ENCODE results near the gene CCSER2.
"Not testable (repeated sequence)": the region's sequence is repeated elsewhere in the genome, so short reads cannot be mapped to it uniquely, and the experiment has no call there.

The CCSER2 gene

GRCh38 chr10:84328418-84329195 is at the start of gene CCSER2:
CCSER2 (plus strand) TSS chr10:84328589; CDS start chr10:84371053, 42,464 bp downstream.
- DNase-seq = peak; percentile 99

- not testable (repeated sequence) for DNase-seq
Observed at GRCh38 chr10:84279876-84280475, 48.4 kb upstream of the CCSER2 start.

- no peak for DNase-seq
Observed at GRCh38 chr10:84286695-84287094, 41.7 kb upstream of the CCSER2 start.

- DNase-seq = no peak
Observed at GRCh38 chr10:84288151-84288550, 40.2 kb upstream of the CCSER2 start.

- DNase-seq = no peak
Observed at GRCh38 chr10:84289521-84290200, 38.7 kb upstream of the CCSER2 start.

- no peak for DNase-seq
Observed at GRCh38 chr10:84290235-84290634, 38.2 kb upstream of the CCSER2 start.

GRCh38 chr10:84291384-84291783 is 37.0 kb upstream of the CCSER2 start:
- DNase-seq = no peak

- DNase-seq = no peak
Observed at GRCh38 chr10:84292502-84292901, 35.9 kb upstream of the CCSER2 start.

- DNase-seq = no peak
Observed at GRCh38 chr10:84293171-84293570, 35.2 kb upstream of the CCSER2 start.

GRCh38 chr10:84293574-84294016 is 34.8 kb upstream of the CCSER2 start:
- DNase-seq = no peak

GRCh38 chr10:84294766-84295447 is 33.5 kb upstream of the CCSER2 start:
- DNase-seq = no peak

GRCh38 chr10:84296091-84296981 is 32.1 kb upstream of the CCSER2 start:
- no peak for DNase-seq

GRCh38 chr10:84298057-84298456 is 30.3 kb upstream of the CCSER2 start:
- no peak for DNase-seq

GRCh38 chr10:84302223-84302622 is 26.2 kb upstream of the CCSER2 start:
- DNase-seq = no peak

GRCh38 chr10:84306751-84307384 is 21.5 kb upstream of the CCSER2 start:
- no peak for DNase-seq

GRCh38 chr10:84308021-84308420 is 20.4 kb upstream of the CCSER2 start:
- no peak for DNase-seq

- DNase-seq = no peak
Observed at GRCh38 chr10:84308481-84309304, 19.7 kb upstream of the CCSER2 start.

- DNase-seq = no peak
Observed at GRCh38 chr10:84310470-84310869, 17.9 kb upstream of the CCSER2 start.

GRCh38 chr10:84311576-84311975 is 16.8 kb upstream of the CCSER2 start:
- no peak for DNase-seq

- no peak for DNase-seq
Observed at GRCh38 chr10:84312816-84313215, 15.6 kb upstream of the CCSER2 start.

- DNase-seq = no peak
Observed at GRCh38 chr10:84314275-84314674, 14.1 kb upstream of the CCSER2 start.

All from activated CD4-positive, CD25-positive, alpha-beta regulatory T cell treated with anti-CD3 and anti-CD28 coated beads, Interleukin-2, amount 50 U/mL, for 72 hours (primary cell).